NT2/D1 (cell line): Measurements from ENCODE around the gene TNK1.

Experiments used
- DNase-seq: peaks from one replicate; pipeline ENCODE4 v3.0.0-alpha.2; 2011; ENCODE audit warnings: low read depth, low spot score
- H3K27me3 ChIP-seq: 2 replicates; pipeline ENCODE4 v1.6.0; 2011; ENCODE audit warnings: mild to moderate bottlenecking; ENCODE audit not compliant: insufficient read length, insufficient read depth
- H3K36me3 ChIP-seq: 2 replicates; pipeline ENCODE4 v1.6.1; 2011; ENCODE audit warnings: mild to moderate bottlenecking, low read length, mixed read lengths; ENCODE audit not compliant: insufficient read depth, insufficient read length
- H3K4me1 ChIP-seq: 2 replicates; pipeline ENCODE4 v1.5.1; 2011; ENCODE audit not compliant: insufficient read depth, insufficient read length
- H3K4me3 ChIP-seq: 2 replicates; pipeline ENCODE4 v1.5.1; 2011; ENCODE audit warnings: low read depth; ENCODE audit not compliant: insufficient read length
- H3K9ac ChIP-seq: 2 replicates; pipeline ENCODE4 v1.6.0; 2011; ENCODE audit warnings: low read depth; ENCODE audit not compliant: insufficient read length
- H3K9me3 ChIP-seq: 2 replicates; pipeline ENCODE4 v1.5.1; 2011; ENCODE audit warnings: mild to moderate bottlenecking, low read length; ENCODE audit not compliant: insufficient read depth
- SUZ12 ChIP-seq: IDR thresholded peaks from 2 replicates; pipeline ENCODE4 v1.6.1; 2011; ENCODE audit not compliant: insufficient read length, insufficient read depth; ENCODE audit errors: extremely low read depth
- YY1 ChIP-seq: IDR thresholded peaks from 2 replicates; pipeline ENCODE4 v1.6.1; 2011; ENCODE audit not compliant: insufficient read length, insufficient read depth
- ZNF274 ChIP-seq: IDR thresholded peaks from 2 replicates; pipeline ENCODE4 v1.6.1; 2011; ENCODE audit warnings: mild to moderate bottlenecking, low read depth, low read length

Gene TNK1

DNA sequence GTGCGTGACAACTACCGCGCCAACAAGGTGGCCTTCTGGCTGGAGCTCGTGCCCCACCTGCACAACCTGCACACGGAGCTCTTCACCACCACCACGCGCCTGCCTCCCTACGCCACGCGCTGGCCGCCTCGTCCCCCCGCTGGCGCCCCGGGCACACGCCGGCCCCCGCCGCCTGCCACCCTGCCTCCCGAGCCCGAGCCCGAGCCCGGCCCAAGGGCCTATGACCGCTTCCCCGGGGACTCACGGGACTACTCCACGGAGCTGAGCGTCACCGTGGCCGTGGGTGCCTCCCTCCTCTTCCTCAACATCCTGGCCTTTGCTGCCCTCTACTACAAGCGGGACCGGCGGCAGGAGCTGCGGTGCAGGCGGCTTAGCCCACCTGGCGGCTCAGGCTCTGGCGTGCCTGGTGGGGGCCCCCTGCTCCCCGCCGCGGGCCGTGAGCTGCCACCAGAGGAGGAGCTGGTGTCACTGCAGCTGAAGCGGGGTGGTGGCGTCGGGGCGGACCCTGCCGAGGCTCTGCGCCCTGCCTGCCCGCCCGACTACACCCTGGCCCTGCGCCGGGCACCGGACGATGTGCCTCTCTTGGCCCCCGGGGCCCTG lies 36.3 kb downstream of the TNK1 start:
- Histone ChIP-seq H3K36me3 (peaks cover 38% of the 10 kb centered on the region), H3K4me1 (peaks cover 3% of the 10 kb centered on the region), H3K9me3 (no peaks in the 10 kb centered on the region), H3K9ac (no peak overlapping the region), H3K27me3 (no peaks in the 10 kb centered on the region), H3K4me3 (no peak overlapping the region)
- TF ChIP-seq ZNF274, result no peak
- TF ChIP-seq YY1, result no peak
- TF ChIP-seq SUZ12, result no peak
- DNase-seq, result no peak

GRCh38 chr17:7418472-7419152 lies 37.7 kb downstream of the TNK1 start:
- peaks cover 38% of the 10 kb centered on the region for H3K36me3 ChIP-seq
- H3K4me1 ChIP-seq, result no peaks in the 10 kb centered on the region
- no peak overlapping the region for H3K9ac ChIP-seq
- no peak for DNase-seq
- H3K9me3 ChIP-seq, result no peaks in the 10 kb centered on the region
- H3K4me3 ChIP-seq, result no peak overlapping the region
- TF ChIP-seq ZNF274 (no peak), YY1 (no peak), SUZ12 (no peak)
- no peaks in the 10 kb centered on the region for H3K27me3 ChIP-seq

GRCh38 chr17:7419819-7420610 lies 39.1 kb downstream of the TNK1 start, which contains the start of gene SPEM1:
Gene SPEM1, plus strand, starts transcription at chr17:7420324. Its CDS starts 61 bp downstream, at chr17:7420385.
- H3K9me3 ChIP-seq, result no peaks in the 10 kb centered on the region
- H3K4me3 ChIP-seq, result no peak within 1 kb of the TSS
- H3K9ac ChIP-seq, result no peak within 1 kb of the TSS
- no peak for DNase-seq
- peaks cover 31% of the 10 kb centered on the region for H3K36me3 ChIP-seq
- H3K27me3 ChIP-seq, result no peaks in the 10 kb centered on the region
- TF ChIP-seq ZNF274 (no peak), SUZ12 (no peak), YY1 (no peak)
- no peaks in the 10 kb centered on the region for H3K4me1 ChIP-seq

DNA sequence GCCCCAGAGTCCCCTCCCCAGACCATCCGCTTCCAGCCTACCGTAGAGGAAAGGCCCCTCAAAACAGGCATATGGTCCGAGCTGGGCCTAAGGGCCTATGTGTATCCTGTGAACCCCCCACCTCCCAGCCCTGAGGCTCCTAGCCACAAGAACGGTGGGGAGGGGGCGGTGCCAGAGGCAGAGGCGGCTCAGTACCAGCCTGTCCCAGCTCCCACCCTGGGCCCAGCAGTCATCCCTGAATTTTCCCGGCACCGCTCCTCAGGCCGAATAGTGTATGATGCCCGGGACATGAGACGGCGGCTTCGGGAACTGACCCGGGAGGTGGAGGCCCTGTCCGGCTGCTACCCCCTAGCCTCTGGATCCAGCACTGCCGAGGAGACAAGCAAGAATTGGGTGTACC lies 40.3 kb downstream of the TNK1 start:
- Histone ChIP-seq H3K9ac (no peak overlapping the region), H3K4me3 (no peak overlapping the region), H3K36me3 (peaks cover 21% of the 10 kb centered on the region), H3K27me3 (no peaks in the 10 kb centered on the region), H3K4me1 (no peaks in the 10 kb centered on the region), H3K9me3 (no peaks in the 10 kb centered on the region)
- TF ChIP-seq YY1 (no peak), ZNF274 (no peak)
- DNase-seq, result no peak

GRCh38 chr17:7423679-7424078 lies 42.8 kb downstream of the TNK1 start:
- DNase-seq, result no peak
- H3K9ac ChIP-seq, result no peak overlapping the region
- H3K4me3 ChIP-seq, result no peak overlapping the region
- H3K9me3 ChIP-seq, result no peaks in the 10 kb centered on the region
- H3K36me3 ChIP-seq, result peaks cover 2% of the 10 kb centered on the region
- TF ChIP-seq SUZ12 (no peak), ZNF274 (no peak), YY1 (no peak)
- H3K27me3 ChIP-seq, result no peaks in the 10 kb centered on the region
- H3K4me1 ChIP-seq, result no peaks in the 10 kb centered on the region

DNA sequence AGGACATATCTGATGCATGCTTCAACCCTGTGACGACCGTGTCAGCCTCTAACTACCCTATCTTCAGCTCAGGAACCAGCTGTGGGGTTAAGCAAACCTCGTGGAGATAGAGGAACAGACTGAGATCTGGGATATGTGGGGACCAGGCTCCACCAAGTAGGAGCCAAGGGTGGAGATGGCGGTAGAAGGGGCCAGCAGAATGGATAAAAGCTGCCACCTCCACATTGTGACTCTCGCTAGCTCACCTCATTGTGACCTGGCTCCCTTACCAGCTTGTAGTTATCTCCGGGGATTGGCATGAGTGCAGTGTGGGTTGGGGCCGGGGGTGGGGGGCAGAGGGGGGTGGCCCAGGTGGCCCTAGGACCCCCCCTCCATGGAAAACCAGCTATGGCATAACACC lies 44.4 kb downstream of the TNK1 start, which contains the start of gene SPEM2:
Gene SPEM2 (plus strand): TSS at position 301 of the 400 bp plus-strand sequence. CDS start 73 bp downstream, at position 374.
- Histone ChIP-seq H3K36me3 (no peaks in the 10 kb centered on the region), H3K9ac (no peak within 1 kb of the TSS), H3K27me3 (no peaks in the 10 kb centered on the region), H3K4me3 (no peak within 1 kb of the TSS), H3K9me3 (no peaks in the 10 kb centered on the region), H3K4me1 (no peaks in the 10 kb centered on the region)
- TF ChIP-seq YY1 (no peak), ZNF274 (no peak), SUZ12 (no peak)
- DNase-seq, result no peak

DNA sequence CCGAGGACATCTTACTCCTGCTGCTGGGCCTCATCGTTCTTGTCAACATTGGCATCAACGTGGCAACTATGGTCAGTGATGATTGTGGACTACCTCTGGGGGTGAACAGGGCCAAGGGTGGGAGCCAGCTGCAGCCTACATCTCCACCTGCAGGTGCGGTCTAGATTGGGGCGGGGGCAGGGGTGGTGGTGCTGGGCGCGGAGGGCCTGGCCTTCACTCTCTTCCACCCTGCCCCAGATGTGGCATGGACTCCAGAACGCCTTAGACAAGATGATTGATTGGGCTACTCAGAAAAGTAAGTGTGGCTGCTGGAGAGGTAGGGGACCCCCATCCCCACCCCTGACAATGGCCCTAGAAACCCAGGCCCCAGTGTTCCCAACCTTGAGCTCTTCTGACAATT lies 44.9 kb downstream of the TNK1 start:
- Histone ChIP-seq H3K36me3 (no peaks in the 10 kb centered on the region), H3K9me3 (no peaks in the 10 kb centered on the region), H3K27me3 (no peaks in the 10 kb centered on the region), H3K9ac (no peak overlapping the region), H3K4me1 (no peaks in the 10 kb centered on the region), H3K4me3 (no peak overlapping the region)
- no peak for DNase-seq
- TF ChIP-seq ZNF274 (no peak), SUZ12 (no peak), YY1 (no peak)
